Measurements from ENCODE around the gene KRT9.
"Not testable (repeated sequence)": the region's sequence is repeated elsewhere in the genome, so short reads cannot be mapped to it uniquely, and the experiment has no call there.

The KRT9 gene

GRCh38 chr17:41547378-41547841, 24.4 kb downstream of the KRT9 start:
- DNase-seq (ENCODE audit: low read depth in 2 of 2): no peak

DNA sequence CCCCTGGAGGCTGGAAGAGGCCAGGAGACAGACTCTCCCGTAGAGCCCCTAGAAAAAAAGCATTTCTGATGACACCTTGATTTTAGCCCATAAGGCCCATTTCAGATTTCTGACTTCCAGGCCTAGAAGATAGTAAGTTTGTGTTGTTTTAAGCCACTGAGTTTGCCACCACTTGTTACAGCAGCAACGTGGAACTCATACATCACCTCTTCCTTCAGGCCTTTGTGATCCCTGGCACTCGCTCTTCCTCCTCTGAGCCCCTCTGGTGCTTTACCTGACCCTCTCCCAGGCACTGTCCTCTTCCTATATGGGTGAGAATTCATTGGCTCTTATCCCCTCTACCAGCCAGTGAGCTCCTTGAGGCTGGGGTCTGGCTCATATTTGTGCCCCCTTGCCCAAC, 25.0 kb downstream of the KRT9 start:
- DNase-seq (ENCODE audit: low read depth in 2 of 2): no peak

- DNase-seq (ENCODE audit: low read depth in 2 of 2): no peak
Measured at GRCh38 chr17:41545829-41546410, 25.9 kb downstream of the KRT9 start.

GRCh38 chr17:41544935-41545334, 26.9 kb downstream of the KRT9 start:
- DNase-seq (ENCODE audit: low read depth in 2 of 2): no peak

- no peak for DNase-seq (ENCODE audit: low read depth in 2 of 2)
Measured at GRCh38 chr17:41544491-41544892, 27.4 kb downstream of the KRT9 start.

DNA sequence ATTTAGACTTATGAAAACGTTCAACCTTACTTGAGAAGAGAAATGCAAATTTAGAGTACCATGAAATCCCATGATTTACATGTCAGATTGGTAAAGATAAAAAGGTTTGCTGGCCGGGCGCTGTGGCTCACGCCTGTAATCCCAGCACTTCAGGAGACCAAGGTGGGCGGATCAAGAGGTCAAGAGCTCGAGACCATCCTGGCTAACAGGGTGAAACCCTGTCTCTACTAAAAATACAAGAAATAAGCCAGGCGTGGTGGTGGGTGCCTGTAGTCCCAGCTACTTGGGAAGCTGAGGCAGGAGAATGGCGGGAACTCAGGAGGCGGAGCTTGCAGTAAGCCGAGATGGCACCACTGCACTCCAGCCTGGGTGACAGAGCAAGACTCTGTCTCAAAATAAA, 29.1 kb downstream of the KRT9 start:
- not testable (repeated sequence) for DNase-seq (ENCODE audit: low read depth in 2 of 2)

DNA sequence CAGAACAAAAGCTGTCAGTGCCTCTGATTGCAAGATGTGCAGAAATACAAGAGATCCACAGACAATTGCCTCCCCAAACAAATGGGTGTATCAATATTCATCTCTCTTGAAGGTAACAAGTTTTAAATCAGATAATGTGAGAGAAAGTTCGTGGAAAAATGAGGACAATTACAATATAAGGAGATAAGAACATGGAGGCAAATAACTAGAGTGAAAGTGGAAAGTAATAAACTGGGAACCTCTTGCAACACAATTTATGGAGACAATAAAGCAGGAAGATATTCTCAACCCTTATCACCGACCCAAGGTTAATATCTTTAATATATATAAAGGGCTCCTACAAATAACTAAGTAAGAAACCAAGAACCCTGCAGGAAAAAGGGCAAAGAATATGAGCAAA, 29.5 kb downstream of the KRT9 start:
- no peak for DNase-seq (ENCODE audit: low read depth in 2 of 2)

- DNase-seq (ENCODE audit: low read depth in 2 of 2): no peak
Measured at GRCh38 chr17:41540921-41541625, 30.8 kb downstream of the KRT9 start.

DNA sequence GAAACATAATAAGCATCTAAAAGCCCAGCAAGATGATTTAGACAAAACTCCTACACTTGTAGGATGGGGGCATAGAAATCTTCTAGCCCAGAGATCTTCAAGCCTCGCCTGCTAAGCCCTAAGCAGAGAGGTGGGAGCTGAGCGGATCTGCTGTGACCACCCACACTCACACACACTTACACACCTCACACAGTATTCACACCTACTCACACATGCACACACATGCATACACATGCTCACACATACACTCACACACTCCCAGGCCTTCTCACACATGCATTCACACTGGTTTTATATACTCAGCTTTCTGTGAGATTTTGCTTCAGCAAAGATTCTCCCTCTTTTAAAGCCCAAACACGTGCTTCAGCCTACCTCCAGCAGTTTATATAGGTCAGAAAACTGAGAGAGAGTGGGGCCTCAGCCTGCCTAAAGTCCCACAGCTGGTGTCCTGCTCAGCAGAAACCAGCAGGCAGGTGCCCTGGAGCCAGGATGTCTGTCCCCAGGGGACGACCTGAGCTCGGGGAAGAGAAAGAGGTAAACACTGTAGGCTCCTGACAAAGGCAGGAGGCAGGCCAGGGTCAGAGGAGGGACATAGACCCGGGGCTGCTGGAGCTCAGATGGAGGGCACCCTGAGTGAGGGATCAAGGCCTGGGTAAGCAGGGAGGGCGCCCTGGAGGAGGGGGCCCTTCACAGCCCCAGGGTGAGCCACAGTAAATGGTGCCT, 31.7 kb downstream of the KRT9 start:
- DNase-seq (ENCODE audit: low read depth in 2 of 2): no peak

- no peak for DNase-seq (ENCODE audit: low read depth in 2 of 2)
Measured at GRCh38 chr17:41539071-41539492, 32.8 kb downstream of the KRT9 start.

GRCh38 chr17:41538565-41538991, 33.3 kb downstream of the KRT9 start:
- DNase-seq (ENCODE audit: low read depth in 2 of 2): no peak

DNA sequence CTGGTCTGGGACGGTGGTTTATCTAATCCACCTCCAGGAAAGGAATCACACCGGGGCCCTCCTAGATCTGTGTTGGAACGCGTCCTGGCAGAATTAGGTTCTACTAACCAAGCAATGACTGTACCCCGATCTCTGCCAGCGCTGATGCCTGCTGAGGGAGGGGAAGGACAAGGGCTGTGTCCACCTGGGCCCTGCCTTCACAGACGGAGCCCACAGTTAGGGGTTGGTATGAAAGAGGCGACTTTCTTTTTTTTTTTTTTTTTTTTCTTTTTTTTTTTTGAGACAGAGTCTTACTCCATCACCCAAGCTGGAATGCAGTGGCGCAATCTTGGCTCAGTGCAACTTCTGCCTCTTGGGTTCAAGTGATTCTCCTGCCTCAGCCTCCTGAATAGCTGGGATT, 33.9 kb downstream of the KRT9 start:
- no peak for DNase-seq (ENCODE audit: low read depth in 2 of 2)

DNA sequence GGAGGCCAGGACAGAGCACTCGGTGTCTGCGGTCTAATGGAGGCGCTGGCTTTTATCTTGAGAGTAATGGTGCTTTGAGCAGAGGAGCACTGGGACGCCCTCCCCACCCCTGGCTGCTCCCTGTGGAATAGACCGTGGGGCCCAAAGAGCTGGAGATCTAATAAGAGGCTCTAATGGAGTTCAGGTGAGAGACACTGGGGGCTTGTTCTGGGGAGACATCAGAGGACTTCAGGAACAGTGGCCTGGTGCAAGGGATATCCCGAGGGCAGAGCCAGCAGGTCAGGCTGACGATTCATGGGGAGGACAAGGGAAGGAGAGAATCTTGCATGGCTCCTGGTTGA, 34.3 kb downstream of the KRT9 start:
- DNase-seq (ENCODE audit: low read depth in 2 of 2): no peak

DNA sequence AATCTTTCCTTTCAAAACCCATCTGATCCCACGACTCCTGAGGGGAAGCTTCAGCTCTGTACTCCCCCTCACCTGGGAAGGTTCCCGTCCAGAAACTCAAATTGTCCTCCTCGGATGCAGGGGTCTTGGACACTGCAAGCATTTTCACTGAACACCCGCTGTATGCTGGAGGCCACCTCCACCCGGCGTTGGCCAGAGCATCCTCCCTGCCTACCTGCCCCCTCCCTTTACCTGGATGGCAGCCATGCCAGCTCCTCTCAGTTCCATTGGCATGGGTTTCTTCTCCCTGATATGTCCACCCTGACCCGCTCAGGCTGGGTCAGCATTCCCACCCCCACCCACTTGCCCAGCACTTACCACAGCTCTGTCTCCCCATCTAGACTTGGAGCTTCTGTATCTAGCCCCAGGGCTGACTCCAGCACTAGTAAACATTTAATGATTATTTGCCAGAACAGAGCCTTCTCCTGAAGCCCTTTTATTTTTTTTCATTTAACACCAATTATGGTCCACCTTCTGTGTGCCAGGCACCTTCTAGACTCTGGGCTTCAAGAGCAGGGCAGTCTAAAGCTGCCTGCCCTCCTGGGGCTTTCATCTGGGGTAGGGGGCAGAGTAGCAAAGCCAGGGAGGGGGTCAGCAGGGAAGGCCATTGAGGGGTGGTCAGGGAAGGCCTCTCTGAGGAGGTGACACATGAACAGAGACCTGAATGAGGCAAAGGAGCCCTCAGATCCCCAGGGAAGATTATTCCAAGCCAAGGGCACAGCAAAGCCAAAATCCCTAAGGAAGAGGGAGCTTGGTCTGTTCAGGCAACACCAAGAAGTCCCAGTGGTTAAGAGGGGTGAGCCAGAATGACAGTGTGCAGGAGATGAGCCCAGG, 34.9 kb downstream of the KRT9 start:
- no peak for DNase-seq (ENCODE audit: low read depth in 2 of 2)

GRCh38 chr17:41535764-41536481, 35.9 kb downstream of the KRT9 start:
- no peak for DNase-seq (ENCODE audit: low read depth in 2 of 2)

DNA sequence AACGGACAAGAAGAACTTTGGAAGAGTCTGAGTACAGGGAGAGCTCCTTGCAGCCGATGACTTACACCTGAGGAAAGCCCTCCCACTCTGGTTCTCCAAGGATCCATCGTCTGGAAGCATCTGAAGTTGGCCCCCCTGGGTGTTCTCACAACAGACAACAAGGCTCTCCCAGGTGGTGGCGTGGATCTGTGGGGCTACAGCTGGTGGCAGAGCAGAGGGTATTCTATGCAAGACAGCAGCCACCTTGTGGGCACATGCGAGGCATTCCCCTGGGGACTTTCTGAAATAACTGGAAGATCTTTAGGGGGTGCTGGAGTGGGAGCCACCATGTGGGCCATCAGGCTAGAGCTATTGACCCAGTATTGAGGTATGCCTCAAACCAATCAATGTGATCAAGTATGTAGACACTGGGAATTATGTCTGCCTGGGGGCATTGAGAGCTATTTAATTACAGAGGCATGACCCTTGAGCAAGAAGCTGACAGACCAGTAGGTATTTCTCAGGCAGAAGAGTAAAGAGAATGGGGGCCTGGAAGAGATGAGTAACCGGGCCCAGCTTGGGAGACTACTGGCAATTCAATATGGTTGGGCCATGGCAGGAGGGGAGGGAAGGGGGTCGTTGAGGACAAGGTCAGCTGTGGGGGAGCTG, 36.8 kb downstream of the KRT9 start:
- DNase-seq (ENCODE audit: low read depth in 2 of 2): no peak

DNA sequence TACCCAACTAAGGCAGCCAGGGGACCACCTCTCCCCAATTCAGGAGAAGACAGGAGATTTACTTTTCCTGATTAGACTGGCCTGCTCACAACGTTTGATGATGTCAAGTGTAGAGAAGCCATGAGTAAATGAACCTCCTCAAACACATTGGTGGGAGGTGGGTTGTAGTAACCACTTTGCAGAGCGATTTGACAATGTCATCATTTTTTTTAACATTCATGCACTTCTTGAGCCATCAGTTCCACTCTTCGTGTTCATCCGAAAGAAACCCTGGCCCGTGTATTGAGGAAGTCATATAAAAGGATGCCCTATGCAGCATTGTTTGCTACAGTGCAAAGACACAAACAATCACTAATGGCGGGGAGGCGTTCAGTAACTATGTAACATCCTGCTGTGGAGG, 38.2 kb downstream of the KRT9 start:
- DNase-seq (ENCODE audit: low read depth in 2 of 2): no peak

DNA sequence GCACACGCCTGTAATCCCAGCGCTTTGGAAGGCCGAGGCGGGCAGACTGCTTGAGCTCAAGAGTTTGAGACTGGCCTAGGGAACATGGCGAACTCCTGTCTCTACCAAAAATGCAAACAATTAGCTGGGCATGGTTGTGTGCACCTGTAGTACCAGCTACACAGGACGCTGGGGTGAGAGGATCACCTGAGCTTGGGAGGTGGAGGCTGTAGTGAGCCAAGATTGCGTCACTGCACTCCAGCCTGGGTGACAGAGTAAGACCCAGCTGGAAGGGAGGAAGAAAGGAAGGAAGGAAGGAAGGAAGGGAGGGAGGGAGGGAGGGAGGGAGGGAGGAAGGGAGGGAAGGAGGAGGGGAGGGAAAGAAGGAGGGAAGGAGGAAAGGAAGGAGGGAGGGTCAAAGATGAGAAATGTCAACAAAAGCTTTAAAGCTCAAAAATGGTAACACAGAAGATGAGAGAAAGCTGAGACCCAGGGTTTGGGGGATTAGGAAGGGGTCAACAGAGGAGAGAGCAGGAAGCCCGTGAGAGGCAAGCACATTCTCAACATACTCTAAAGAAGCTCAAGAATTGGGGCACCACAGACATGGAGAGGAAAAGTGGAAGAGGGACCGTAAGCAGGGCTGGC, 38.8 kb downstream of the KRT9 start:
- no peak for DNase-seq (ENCODE audit: low read depth in 2 of 2)

- no peak for DNase-seq (ENCODE audit: low read depth in 2 of 2)
Measured at GRCh38 chr17:41531993-41532392, 39.9 kb downstream of the KRT9 start.
